ENCODE data around the gene RAB3B.

DNA sequence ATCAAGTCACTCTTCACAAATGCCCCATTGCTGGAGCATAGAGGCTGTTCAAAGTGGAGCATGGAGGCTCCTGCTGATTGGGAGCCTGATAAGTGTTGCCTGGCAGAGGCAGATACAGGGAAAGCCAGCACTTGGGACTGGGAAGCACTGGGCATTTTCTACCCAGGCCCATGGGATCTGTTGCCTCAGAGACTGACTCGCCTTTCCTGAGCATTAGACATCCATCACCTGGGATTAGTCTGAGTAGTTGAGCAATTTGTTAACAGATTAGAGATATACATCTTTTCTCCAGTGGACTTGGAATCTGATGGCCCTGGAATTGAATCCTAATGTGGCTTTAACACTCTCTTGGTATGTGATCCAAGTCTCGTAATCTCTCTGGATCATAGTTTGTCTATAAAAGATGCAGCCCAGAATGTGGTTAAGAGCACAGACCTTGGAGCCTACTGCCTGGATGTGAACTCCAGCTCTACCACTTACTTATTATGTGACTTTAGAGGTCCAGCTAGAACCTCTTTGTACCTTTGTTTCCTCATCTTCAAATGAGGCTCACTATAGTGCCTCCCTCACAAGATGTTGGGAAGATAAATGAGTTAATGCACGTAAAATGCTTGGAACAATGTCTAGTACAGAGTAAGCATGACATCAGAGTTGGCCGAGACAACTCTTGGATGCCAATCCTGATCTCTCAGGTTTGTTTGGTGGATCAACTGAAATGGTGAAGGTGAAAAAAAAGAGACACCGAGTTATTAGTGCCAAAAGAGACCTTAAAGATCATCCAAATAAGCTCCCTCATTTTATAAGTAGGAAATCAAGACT is 73.7 kb downstream of the RAB3B start:
- no peak for TF ChIP-seq CTCF (conservative IDR thresholded peaks at IDR 0.05; ENCODE audit: low read depth, low read length)
- no peak for TF ChIP-seq POLR2A (IDR thresholded peaks at IDR 0.05; ENCODE audit: low read depth, low read length)
- TF ChIP-seq, protein P1, sequence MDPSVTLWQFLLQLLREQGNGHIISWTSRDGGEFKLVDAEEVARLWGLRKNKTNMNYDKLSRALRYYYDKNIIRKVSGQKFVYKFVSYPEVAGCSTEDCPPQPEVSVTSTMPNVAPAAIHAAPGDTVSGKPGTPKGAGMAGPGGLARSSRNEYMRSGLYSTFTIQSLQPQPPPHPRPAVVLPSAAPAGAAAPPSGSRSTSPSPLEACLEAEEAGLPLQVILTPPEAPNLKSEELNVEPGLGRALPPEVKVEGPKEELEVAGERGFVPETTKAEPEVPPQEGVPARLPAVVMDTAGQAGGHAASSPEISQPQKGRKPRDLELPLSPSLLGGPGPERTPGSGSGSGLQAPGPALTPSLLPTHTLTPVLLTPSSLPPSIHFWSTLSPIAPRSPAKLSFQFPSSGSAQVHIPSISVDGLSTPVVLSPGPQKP (IDR thresholded peaks at IDR 0.05; ENCODE audit: borderline replicate concordance, low read depth, low read length): no peak
- TF ChIP-seq FOS (IDR thresholded peaks at IDR 0.05; ENCODE audit: low read depth, low read length): no peak
- no peak for TF ChIP-seq RAD21 (IDR thresholded peaks at IDR 0.05; ENCODE audit: low read length)
- TF ChIP-seq BHLHE40 (IDR thresholded peaks at IDR 0.05; ENCODE audit: low read depth, low read length): no peak
- TF ChIP-seq RFX5 (IDR thresholded peaks at IDR 0.05; ENCODE audit: low read depth, low read length): no peak
- TF ChIP-seq, protein P2, sequence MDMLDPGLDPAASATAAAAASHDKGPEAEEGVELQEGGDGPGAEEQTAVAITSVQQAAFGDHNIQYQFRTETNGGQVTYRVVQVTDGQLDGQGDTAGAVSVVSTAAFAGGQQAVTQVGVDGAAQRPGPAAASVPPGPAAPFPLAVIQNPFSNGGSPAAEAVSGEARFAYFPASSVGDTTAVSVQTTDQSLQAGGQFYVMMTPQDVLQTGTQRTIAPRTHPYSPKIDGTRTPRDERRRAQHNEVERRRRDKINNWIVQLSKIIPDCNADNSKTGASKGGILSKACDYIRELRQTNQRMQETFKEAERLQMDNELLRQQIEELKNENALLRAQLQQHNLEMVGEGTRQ (IDR thresholded peaks at IDR 0.05; ENCODE audit: low read depth, low read length): no peak
- TF ChIP-seq SMC3 (IDR thresholded peaks at IDR 0.05; ENCODE audit: low read depth, low read length): no peak
- no peak for TF ChIP-seq CHD1 (IDR thresholded peaks at IDR 0.05; ENCODE audit: low read depth, low read length)
- TF ChIP-seq CEBPB (IDR thresholded peaks at IDR 0.05; ENCODE audit: low read depth, low read length): peak; percentile 86
- no peak for TF ChIP-seq MAZ (IDR thresholded peaks at IDR 0.05; ENCODE audit: borderline replicate concordance, low read depth, low read length)

All from IMR-90 (cell line).